HG03175 (cell line): Measurements from ENCODE around the gene MYZAP.

Experiments used
- ATAC-seq: cut with Tn5 transposase; IDR thresholded peaks from one replicate; pipeline ENCODE4 v1.9.1; 2021; ENCODE audit warnings: mild to moderate bottlenecking, moderate library complexity; ENCODE audit not compliant: unreplicated experiment

The MYZAP gene, protein sequence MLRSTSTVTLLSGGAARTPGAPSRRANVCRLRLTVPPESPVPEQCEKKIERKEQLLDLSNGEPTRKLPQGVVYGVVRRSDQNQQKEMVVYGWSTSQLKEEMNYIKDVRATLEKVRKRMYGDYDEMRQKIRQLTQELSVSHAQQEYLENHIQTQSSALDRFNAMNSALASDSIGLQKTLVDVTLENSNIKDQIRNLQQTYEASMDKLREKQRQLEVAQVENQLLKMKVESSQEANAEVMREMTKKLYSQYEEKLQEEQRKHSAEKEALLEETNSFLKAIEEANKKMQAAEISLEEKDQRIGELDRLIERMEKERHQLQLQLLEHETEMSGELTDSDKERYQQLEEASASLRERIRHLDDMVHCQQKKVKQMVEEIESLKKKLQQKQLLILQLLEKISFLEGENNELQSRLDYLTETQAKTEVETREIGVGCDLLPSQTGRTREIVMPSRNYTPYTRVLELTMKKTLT

DNA sequence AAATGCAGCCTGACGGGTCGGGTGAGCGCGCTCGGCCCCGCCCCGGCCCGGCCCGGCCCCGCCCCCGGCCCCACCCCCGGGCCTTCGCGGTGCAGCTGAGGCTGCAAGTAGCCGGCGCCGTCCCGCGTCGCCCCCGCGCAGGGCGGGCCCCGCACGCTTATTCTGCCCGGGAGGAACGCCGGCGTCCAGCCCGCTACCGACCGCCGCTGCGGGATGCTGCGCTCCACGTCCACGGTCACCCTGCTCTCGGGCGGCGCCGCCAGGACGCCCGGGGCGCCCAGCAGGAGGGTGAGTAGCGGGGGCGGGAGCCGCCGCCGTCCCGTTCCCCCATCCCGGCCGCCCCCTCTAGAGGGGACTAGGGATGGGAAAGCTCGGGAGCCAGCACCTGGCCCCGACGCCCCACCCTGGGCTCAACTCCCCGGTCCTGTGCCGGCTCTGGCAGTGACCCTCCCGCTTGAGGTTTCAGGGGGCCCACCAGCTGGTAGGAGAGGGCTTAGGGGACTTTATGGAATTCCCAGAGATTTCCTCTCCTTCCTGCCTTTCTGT, at the start of gene MYZAP:
Gene MYZAP, plus strand, starts transcription at position 83 of the 546 bp plus-strand sequence. Its CDS starts 131 bp downstream, at position 214.
- ATAC-seq, result no peak

DNA sequence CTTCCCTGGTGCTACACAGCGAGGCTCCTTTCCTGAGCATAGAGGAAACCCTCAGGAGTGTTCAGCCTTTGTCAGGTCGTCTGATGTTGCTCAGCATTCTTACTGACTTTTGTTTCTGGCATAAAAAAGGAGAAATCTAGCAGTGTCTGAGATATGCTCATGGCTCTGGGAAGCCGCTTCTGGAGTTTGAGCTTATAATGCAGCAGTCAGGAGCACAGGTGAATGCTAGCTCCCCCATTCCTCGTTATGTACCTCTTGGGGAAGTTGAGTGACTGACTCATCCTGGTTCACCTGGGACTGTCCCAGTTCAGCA, 49.2 kb upstream of the MYZAP start:
- ATAC-seq, result no peak

DNA sequence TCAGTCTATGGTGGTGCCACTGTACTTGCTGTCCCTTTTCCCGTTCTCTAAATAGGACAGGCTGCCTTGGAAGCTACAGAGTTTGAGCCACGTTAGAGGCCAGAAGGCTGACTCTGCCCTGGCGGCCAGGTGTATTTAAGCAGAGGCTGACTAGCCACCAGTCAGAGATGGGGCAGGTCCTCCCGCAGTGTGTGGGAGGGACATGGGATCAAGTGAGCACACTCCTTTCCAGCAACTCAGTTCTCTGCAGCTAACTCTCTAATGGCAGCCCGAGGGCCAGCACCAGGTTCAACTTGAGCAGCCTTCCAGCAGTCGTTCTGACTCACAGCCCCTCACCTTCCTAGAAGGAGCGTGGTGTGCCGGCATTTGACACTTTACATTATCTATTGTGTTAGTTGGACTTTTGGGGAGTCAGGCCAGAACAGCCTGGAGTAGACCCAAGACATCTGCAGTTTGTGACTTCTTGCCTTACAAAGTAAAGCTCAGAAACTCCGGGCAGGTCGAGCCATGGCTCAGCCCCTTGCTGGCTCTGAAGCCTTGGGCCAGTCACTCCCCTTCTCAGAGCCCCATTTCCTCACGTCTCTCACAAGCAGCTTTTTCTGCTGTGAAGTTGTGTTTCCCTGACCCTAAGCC, 46.7 kb upstream of the MYZAP start:
- ATAC-seq, result no peak

DNA sequence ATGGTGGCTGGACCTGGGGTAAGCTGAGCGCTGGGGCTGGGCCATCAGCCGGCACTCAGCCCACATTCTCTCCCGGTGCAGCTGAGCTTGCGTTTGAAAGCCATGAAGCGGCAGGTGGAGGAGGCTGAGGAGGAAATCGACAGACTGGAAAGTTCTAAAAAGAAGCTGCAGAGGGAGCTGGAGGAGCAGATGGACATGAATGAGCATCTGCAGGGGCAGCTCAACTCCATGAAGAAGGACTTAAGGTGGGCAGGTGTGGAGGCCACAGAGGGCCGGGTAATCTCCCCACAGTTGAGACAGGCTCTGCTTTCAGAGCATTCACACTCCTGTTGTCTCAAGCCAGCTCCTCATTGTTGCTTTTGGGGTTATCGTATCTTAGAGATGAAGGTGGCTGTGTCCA, 45.7 kb upstream of the MYZAP start:
- ATAC-seq, result no peak

DNA sequence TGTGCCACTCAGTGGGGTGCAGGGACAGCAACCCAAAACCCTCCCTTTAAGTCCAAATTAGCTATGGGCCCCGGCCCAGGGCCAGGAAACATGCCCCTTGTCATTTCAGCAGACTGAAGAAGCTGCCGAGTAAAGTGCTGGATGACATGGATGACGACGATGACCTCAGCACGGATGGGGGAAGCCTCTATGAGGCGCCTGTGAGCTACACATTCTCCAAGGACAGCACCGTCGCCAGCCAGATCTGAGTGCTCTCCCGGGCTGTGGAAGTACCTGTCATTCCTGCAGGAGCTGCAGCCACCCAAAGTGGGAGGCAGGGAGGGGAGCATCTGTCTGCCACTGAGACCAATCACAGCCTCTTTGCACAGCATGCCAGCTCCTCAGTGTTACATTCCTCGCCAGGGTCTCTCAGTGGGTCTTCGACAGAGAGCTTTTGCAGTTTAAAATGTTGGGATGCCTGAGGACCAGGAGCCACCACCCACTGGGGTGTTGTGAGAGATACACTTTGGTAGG, 44.4 kb upstream of the MYZAP start:
- no peak for ATAC-seq

DNA sequence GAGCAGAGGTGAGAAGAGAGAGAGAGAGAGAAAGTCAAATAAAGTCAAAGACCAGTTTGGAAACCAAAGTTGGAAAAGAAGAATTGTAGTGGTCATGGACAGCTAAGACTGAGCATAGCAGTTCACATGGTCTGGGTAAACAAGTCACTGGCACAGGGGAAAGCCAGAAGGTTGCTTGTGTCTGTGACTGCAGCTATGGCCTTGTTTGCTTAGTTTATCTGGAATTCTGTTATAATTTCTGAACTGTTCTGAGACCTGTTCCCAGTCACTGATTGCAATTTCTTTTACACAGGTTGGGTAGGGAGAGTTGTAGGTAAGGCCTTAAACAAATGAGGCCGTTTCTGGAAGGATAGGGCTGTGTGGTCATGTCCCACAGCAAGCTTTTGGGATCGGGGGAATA, 43.4 kb upstream of the MYZAP start:
- ATAC-seq, result no peak

DNA sequence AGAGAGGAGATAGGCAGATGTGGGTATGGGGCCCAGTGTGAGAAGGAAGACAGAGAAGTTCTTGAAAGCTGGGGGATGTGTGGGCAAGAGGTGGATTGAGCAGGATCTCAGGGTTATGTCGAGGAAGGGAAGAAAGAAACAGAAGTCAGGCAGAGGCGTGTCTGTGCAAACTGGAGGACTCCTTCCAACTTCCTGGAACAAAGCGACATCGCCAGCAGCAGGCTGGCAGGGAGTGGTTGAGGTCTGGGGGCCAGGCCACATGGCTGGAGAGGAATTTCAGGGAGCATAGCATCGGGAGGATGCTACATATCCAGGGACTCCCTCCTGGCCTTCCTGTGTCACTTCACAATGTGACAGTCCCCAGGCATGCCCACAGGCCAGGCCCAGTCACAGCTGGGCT, 42.9 kb upstream of the MYZAP start:
- no peak for ATAC-seq

DNA sequence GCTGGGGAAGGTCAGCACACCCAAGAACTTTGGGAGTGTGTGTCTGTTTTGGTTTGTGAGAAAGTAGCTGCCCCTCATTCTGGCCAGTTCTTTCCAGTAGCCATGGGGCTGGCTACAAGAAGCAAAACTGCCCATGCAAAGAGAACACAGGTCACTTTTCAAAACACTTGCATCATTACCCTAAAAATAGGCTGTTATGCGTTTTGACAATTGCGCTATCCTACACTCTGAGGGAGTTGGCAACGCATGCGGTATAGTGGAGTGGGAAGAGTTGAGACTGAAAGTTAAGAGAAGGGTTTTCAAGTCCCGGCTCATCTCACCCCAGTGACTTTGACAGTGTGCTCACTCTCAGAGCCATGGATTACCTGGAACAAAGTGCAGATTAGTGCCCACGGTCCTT, 41.8 kb upstream of the MYZAP start:
- ATAC-seq, result no peak

DNA sequence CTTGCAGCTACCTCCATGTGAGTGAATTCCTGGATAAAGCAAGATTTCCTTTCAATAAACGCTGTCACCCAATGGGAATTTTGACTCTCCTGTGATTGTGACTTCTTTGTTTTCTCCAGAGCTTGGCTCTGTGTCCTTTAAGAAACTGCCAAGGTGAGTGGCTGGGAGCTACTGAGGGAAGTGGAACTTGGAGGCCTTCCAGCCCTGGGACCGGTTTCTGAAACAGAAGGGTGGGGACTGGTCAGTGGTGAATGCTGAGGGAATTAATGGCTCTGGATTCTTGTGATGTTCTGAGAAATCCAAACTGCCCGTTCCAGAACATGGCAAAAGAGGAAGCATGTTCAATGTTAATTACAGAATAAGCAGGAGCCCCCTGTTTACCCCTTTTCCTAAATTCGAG, 41.1 kb upstream of the MYZAP start:
- ATAC-seq, result no peak

DNA sequence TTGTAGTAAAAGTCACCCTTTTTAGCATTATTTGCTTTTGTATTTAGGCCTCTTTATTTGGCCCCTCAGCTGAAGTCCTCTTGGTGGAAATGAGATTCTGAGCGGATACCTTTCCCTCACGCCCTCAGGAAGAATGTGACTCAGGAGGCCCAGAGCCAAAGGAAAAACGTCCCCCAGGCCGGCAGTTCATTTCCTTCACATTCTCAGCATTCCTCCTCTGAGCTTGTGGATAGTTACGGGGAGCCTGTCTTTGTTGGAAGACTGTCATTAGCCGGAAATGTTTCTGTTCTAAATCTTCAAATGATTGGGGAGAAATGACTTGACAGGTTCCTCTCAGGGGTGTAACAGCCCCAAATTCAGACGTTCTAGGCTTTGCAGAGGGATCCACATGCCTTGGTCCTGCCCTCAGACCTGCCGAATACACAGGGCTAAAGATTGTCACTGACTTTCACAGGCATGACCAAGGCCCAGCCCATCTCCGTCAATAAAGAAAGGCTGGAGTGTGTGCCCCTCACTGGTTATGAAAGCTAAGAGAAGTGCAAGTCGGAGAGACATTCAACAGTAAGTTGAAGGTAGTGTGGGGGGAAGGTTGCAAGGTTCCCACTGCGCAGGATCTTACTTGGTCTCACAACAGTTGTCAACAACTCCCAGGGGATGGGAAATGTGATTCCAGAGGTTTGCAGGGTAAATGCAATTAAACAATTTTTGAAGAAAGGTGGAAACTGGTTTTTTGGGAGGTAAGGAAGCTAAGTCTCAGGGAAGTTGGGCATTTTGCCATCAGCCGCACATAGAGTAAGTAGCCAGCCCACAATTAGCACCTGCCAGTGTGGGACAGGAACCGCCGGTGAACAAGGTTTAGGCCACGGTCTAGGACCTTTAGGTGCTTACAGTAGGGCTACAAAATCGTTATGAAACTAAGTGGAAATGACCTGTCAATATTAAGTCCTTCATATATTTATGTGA, 39.7 kb upstream of the MYZAP start:
- ATAC-seq, result no peak

DNA sequence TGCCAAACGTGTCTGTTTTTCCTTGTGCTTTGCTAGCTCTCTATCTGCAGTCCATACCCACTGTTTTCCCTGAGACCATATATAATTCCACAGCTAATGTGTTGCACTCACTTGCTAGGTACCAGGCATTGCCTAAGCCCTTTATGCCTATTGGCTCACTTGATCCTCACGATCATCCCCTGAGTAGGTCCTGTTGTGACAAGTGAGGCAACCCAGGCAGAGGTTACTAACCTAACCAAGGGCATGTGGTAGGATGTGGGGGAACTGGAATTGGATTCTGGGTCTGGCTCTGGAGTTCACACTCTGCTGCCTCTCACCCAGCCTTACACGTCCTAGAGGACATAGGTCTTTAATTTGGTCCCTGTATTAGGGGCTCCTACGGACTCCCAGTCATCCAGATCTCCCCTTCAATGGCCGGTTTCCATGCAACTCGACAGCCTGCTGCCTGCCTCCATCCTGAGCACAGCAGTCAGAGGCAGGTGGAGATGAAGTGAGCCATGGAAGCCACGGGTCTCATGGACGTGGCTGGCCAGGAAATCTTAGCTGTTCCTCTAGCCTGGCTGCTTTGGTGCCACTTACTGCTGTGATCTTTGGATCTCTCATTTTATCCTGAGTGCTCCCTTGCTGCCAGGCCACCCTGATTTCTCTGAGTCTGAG, 38.9 kb upstream of the MYZAP start:
- no peak for ATAC-seq

DNA sequence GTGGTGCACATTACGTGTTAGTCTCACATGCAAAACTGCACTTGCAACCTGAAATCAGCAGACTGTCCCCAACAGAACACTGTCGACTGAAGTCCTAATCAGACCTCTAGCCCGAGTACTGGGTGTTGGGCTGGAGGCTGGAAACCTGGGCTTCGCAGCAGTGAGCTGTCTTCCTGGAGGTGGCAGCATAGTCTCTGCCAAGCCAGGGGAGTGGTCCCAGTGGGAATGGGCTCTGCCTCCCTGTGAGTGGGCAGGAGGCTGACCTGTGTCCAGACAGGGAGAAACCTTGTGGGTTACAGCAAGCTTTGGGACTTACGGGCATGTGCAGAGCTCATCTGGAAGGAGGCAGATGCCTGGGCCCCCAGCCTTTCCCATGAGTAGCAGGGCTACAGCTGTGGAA, 38.2 kb upstream of the MYZAP start:
- no peak for ATAC-seq

DNA sequence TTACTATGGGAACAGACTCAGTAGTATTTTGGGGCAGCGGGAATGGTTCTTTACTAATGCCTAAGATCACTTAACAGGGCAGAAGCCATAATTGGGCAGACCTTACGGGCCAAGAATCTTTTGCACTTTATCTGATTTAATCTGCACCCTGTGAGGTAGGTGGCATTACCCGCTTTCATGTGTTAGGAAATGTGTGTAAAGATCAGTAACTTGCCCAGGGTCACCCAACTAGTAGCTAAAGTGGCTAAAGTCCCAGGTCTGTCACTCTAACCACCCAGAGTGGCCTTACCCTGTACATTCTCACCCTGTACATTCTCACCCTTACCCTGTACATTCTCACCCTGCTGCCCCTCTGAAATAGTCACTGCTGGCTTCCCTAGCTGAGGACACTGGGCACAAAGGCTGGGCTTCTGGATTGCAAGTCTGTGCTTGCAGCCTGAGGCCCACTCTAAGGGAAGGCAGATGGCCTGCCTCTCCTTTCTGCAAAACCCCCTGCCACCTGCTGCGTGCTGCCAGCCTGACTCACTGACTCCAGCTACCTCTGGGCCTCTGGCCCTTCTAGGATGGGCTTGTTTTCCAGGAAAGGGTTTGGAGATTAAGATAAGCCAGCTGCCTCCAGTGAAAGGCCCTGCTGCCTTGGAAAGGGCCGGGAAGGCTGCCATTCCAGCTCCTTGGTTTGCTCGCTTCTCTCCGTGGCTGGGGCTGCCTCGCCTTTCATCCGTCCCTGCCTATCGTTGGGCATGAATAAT, 37.5 kb upstream of the MYZAP start:
- ATAC-seq, result no peak

DNA sequence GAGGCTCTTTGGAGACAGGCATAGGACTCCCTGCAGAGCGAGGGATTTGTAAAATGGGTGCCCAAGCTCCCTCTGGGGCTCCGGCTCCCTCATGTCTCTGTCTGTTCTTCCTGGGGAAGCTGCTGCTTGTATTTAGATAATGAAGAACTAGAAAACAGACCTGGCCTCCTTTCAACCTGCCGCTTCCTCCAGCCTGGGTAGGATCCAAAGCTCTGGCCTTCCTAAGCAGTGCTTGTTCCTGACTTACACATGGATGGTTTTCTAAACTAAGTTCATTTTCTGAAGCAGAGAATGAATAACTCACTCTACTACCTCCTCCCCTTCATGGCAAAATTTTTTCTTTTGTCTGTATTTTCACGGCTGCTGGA, 36.9 kb upstream of the MYZAP start:
- ATAC-seq, result no peak

DNA sequence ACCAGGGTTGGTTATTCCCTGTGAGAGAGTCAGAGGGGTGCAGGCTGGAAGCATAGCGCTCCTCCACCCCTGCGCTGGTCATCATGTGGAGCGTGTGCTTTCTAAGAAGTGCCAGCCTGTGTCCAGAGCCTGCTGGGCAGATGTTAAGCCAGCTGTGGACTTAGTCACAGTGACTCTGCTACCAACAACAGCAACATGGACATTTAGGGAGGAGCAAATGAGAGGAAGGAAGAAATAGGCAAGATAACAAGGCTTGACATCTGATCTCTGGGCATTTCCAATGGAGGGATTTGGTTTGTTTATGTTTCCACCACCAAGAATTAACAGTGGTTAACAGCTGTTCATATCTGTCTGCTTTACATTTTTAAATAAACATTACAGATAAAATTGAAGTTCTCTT, 36.4 kb upstream of the MYZAP start:
- ATAC-seq, result no peak

DNA sequence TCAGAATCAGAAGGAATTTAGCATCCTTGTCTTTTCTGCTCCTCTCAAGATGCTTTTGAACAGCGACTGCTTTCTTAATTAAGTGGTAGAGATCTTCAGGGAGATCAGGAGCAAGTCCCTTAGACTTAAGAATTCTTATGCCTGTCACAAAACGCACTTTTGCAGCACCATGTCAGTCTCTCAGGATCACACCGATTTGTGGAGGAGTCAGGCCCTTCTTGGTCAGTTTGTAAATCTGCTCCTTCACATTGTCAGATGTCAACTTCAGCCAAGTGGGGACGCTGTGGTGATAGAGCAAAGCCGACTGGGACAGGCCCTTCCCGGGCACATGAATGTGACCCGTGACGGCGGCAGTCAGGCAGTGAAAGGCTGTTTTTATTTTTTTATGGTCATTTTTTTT, 35.7 kb upstream of the MYZAP start:
- ATAC-seq, result no peak

DNA sequence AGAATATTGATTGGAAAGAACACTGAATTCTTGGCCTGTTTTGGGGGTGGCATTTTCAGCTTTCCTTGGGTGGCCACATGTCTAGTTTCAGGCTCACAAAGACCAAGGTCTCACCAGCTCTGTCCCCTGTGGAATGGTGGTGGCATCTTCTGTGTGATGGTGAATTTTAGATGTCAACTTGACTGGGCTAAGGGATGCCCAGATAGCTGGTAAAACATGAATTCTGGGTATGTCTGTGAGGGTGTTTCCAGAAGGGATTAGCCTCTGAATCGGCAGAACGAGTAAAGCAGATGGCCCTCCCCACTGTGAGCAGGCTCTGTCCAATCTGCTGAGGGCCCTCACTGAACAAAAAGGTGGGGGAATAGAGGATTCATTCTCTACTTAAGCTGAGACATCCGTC, 34.4 kb upstream of the MYZAP start:
- no peak for ATAC-seq

DNA sequence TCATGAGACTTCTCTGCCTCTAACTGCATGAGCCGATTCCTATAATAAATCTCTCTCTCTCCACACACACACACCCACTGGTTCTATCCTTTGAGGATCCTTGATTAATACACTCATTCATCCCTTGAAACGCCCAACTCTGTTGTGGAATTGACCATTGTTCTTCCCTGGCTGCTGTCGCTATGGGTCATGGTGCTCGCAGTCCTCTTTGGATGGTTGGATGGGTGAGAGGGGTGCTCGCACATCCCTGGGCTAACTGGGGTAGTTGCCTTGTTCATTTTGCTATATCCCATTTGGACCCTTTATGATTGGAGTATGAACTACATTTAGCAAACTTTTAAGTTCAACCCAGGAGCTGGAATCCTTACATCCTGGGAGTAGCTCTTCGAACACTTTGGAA, 33.9 kb upstream of the MYZAP start:
- ATAC-seq, result no peak

DNA sequence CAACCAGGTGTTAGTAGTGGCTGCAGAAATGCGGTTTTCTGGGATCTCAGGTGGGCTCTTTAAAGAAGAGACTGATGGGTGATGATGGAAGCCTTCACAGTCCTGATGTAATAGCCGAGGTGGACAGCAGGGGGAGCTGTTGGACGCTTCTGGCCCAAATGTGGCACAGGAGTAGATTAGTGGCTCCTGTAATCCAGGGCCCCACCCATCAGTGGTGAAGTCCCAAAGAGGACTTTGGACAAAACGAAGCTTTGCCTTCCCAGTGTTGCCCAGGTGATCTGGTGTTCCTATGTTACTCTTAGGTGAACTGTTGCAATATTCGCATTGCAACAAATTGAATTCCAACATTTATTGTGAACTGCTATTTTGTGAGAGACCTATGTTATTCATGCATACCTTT, 31.8 kb upstream of the MYZAP start:
- no peak for ATAC-seq
